ENCODE data around the gene SFI1.

The SFI1 gene

GRCh38 chr22:31639436-31640039 is 143.2 kb downstream of the SFI1 start:
- no peaks in the 10 kb centered on the region for H3K9me3 ChIP-seq (ENCODE audit: control insufficient read depth, insufficient read depth, low read depth, low read length)
- H3K4me3 ChIP-seq (ENCODE audit: low read depth, low read length): no peak overlapping the region
- no peaks in the 10 kb centered on the region for H3K4me1 ChIP-seq (ENCODE audit: control insufficient read depth, insufficient read depth, low read length)
- TF ChIP-seq, protein P1, sequence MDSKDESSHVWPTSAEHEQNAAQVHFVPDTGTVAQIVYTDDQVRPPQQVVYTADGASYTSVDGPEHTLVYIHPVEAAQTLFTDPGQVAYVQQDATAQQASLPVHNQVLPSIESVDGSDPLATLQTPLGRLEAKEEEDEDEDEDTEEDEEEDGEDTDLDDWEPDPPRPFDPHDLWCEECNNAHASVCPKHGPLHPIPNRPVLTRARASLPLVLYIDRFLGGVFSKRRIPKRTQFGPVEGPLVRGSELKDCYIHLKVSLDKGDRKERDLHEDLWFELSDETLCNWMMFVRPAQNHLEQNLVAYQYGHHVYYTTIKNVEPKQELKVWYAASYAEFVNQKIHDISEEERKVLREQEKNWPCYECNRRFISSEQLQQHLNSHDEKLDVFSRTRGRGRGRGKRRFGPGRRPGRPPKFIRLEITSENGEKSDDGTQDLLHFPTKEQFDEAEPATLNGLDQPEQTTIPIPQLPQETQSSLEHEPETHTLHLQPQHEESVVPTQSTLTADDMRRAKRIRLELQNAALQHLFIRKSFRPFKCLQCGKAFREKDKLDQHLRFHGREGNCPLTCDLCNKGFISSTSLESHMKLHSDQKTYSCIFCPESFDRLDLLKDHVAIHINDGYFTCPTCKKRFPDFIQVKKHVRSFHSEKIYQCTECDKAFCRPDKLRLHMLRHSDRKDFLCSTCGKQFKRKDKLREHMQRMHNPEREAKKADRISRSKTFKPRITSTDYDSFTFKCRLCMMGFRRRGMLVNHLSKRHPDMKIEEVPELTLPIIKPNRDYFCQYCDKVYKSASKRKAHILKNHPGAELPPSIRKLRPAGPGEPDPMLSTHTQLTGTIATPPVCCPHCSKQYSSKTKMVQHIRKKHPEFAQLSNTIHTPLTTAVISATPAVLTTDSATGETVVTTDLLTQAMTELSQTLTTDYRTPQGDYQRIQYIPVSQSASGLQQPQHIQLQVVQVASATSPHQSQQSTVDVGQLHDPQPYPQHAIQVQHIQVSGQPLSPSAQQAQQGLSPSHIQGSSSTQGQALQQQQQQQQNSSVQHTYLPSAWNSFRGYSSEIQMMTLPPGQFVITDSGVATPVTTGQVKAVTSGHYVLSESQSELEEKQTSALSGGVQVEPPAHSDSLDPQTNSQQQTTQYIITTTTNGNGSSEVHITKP (tag by site-specific recombination; IDR thresholded peaks at IDR 0.05): no peak
- TF ChIP-seq ZNF624 (tag by site-specific recombination; IDR thresholded peaks at IDR 0.05) (no peak), ZNF341 (tag by site-specific recombination; IDR thresholded peaks at IDR 0.05; ENCODE audit: low read depth) (no peak), ZNF791 (tag by site-specific recombination; IDR thresholded peaks at IDR 0.05) (no peak), SCRT2 (tag by site-specific recombination; IDR thresholded peaks at IDR 0.05) (peak; percentile 84), SCRT1 (tag by site-specific recombination; IDR thresholded peaks at IDR 0.05; ENCODE audit: borderline replicate concordance) (peak; percentile 69), ZNF112 (tag by site-specific recombination; IDR thresholded peaks at IDR 0.05) (no peak)
- TF ChIP-seq, protein P2, sequence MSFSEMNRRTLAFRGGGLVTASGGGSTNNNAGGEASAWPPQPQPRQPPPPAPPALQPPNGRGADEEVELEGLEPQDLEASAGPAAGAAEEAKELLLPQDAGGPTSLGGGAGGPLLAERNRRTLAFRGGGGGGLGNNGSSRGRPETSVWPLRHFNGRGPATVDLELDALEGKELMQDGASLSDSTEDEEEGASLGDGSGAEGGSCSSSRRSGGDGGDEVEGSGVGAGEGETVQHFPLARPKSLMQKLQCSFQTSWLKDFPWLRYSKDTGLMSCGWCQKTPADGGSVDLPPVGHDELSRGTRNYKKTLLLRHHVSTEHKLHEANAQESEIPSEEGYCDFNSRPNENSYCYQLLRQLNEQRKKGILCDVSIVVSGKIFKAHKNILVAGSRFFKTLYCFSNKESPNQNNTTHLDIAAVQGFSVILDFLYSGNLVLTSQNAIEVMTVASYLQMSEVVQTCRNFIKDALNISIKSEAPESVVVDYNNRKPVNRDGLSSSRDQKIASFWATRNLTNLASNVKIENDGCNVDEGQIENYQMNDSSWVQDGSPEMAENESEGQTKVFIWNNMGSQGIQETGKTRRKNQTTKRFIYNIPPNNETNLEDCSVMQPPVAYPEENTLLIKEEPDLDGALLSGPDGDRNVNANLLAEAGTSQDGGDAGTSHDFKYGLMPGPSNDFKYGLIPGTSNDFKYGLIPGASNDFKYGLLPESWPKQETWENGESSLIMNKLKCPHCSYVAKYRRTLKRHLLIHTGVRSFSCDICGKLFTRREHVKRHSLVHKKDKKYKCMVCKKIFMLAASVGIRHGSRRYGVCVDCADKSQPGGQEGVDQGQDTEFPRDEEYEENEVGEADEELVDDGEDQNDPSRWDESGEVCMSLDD (tag by site-specific recombination; IDR thresholded peaks at IDR 0.05): no peak
- ChIA-PET CTCF (interaction anchor here (0.6 kb wide), 1 partner anchor 108 kb away, joined by 3 read pairs; no protein-coding TSS in a partner anchor), POLR2A (interaction anchor here (0.6 kb wide), 1 partner anchor 7 kb away, joined by 3 read pairs; no protein-coding TSS in a partner anchor)
- no peak overlapping the region for H3K27ac ChIP-seq (ENCODE audit: extremely low read depth, low read depth, low read length)
- peaks cover 3 to 6% of the 10 kb centered on the region in 2 experiments; a peak in 2 of 3 replicates for H3K36me3 ChIP-seq (ENCODE audit: control insufficient read depth in 2 of 2, insufficient read depth in 1 of 2, low read length in 2 of 2)

- CTCF ChIA-PET: interaction anchor here (1.1 to 1.7 kb wide), 4 partner anchors 12 to 324 kb away, joined by 3 to 5 read pairs (median 4); no protein-coding TSS in a partner anchor
- Histone ChIP-seq H3K4me3 (ENCODE audit: low read depth, low read length) (no peak overlapping the region), H3K27ac (ENCODE audit: extremely low read depth, low read depth, low read length) (peak overlapping the region; percentile 39), H3K9me3 (ENCODE audit: control insufficient read depth, insufficient read depth, low read depth, low read length) (no peaks in the 10 kb centered on the region), H3K4me1 (ENCODE audit: control insufficient read depth, insufficient read depth, low read length) (peaks cover 8% of the 10 kb centered on the region), H3K36me3 (ENCODE audit: control insufficient read depth in 2 of 2, insufficient read depth in 1 of 2, low read length in 2 of 2) (peaks cover 8 to 41% of the 10 kb centered on the region in 2 experiments)
- POLR2A ChIA-PET: interaction anchor here (1.5 to 1.8 kb wide), 2 partner anchors 15 to 16 kb away, joined by 5 to 13 read pairs; partner anchors contain the start of gene PISD
- TF ChIP-seq ZFP37 (tag by site-specific recombination; IDR thresholded peaks at IDR 0.05) (peak; percentile 78; the same call in 1 of the 2 replicates), ZNF626 (tag by site-specific recombination; IDR thresholded peaks at IDR 0.05) (no peak), ZBTB11 (tag by site-specific recombination; conservative IDR thresholded peaks at IDR 0.05; ENCODE audit: low read depth) (no peak), ZNF114 (tag by site-specific recombination; IDR thresholded peaks at IDR 0.05) (no peak), ZNF596 (tag by site-specific recombination; IDR thresholded peaks at IDR 0.05) (no peak), PRDM6 (tag by site-specific recombination; IDR thresholded peaks at IDR 0.05) (peak; percentile 91), ZSCAN23 (tag by site-specific recombination; IDR thresholded peaks at IDR 0.05) (peak; percentile 75; the same call in 1 of the 2 replicates), OSR2 (tag by site-specific recombination; IDR thresholded peaks at IDR 0.05) (peak; percentile 84)
- TF ChIP-seq, protein P3, sequence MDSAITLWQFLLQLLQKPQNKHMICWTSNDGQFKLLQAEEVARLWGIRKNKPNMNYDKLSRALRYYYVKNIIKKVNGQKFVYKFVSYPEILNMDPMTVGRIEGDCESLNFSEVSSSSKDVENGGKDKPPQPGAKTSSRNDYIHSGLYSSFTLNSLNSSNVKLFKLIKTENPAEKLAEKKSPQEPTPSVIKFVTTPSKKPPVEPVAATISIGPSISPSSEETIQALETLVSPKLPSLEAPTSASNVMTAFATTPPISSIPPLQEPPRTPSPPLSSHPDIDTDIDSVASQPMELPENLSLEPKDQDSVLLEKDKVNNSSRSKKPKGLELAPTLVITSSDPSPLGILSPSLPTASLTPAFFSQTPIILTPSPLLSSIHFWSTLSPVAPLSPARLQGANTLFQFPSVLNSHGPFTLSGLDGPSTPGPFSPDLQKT (IDR thresholded peaks at IDR 0.05; ENCODE audit: borderline replicate concordance, low read depth, low read length): no peak
Measured at GRCh38 chr22:31646186-31647019, 150.1 kb downstream of the SFI1 start.
